IMR-90 (cell line): ENCODE measurements around the gene AGBL2. TPM values are rescaled to one million over a fixed set of nuclear protein-coding genes. Genes with fewer than 3 reads are reported as not detected.

Experiments used
- ATAC-seq: fragments of 200-7000 bp; cut with Tn5 transposase; 2 replicates; pipeline ENCODE4 v1.9.1; 2020; ENCODE audit warnings: low read depth, mild to moderate bottlenecking, moderate library complexity
- BruUV-seq: library from RNA; stranded (reverse); fragments of 400-500 nt; replicated peaks from 2 replicates; lab custom pipeline; 2021; lab: Mats Ljungman, UMichigan
- CTCF ChIA-PET: fragments of 300-600 bp; formaldehyde crosslinking; extraction: SDS; loops from one replicate; lab custom pipeline; 2021; ENCODE audit warnings: antibody characterized with exemption; lab: Yijun Ruan, JAX
- POLR2A ChIA-PET: fragments of 300-600 bp; sonication (Branson Sonifier 250); formaldehyde crosslinking; loops from one replicate; lab custom pipeline; 2022; ENCODE audit warnings: antibody characterized with exemption; ENCODE audit not compliant: unreplicated experiment; lab: Charles Lee
- DNase-seq: peaks from one replicate; pipeline ENCODE4 v3.0.0; 2013
- H2AFZ ChIP-seq: replicated peaks from 2 replicates; pipeline ENCODE3; 2013; ENCODE audit warnings: low read length, mild to moderate bottlenecking; ENCODE audit not compliant: poor library complexity
- H2AK5ac ChIP-seq: 2 replicates; pipeline ENCODE4 v1.6.1; 2013; ENCODE audit warnings: low read depth, low read length, inconsistent platforms
- H2AK9ac ChIP-seq: replicated peaks from 2 replicates; pipeline ENCODE3; 2013; ENCODE audit warnings: mild to moderate bottlenecking, low read depth, low read length, moderate library complexity; ENCODE audit not compliant: poor library complexity
- H2BK120ac ChIP-seq: 2 replicates; pipeline ENCODE4 v1.6.1; 2013; ENCODE audit warnings: low read depth, low read length, inconsistent platforms
- H2BK15ac ChIP-seq: 3 replicates; pipeline ENCODE4 v1.6.1; 2013; ENCODE audit warnings: low read depth, low read length, inconsistent platforms
- H2BK20ac ChIP-seq: 2 replicates; pipeline ENCODE4 v1.6.1; 2013; ENCODE audit warnings: low read depth, mild to moderate bottlenecking, inconsistent platforms, low read length, moderate library complexity
- H2BK5ac ChIP-seq: 2 replicates; pipeline ENCODE4 v1.6.1; 2013; ENCODE audit warnings: mild to moderate bottlenecking, low read depth, low read length, inconsistent platforms; ENCODE audit not compliant: poor library complexity, severe bottlenecking
- H3K14ac ChIP-seq: replicated peaks from 2 replicates; pipeline ENCODE4 v1.6.1; 2013; ENCODE audit warnings: low read depth, low read length, inconsistent platforms
- H3K18ac ChIP-seq: 2 replicates; pipeline ENCODE4 v1.6.1; 2013; ENCODE audit warnings: low read depth, low read length, control low read depth
- H3K23ac ChIP-seq: 2 replicates; pipeline ENCODE4 v1.6.1; 2013; ENCODE audit warnings: low read depth, low read length, inconsistent platforms
- H3K27ac ChIP-seq: 2 replicates; pipeline ENCODE4 v1.5.1; 2013; ENCODE audit warnings: mild to moderate bottlenecking, control low read depth, low read length; ENCODE audit not compliant: insufficient read depth
- H3K27me3 ChIP-seq: 2 replicates; pipeline ENCODE4 v1.6.1; 2013; ENCODE audit warnings: low read length; ENCODE audit not compliant: control insufficient read depth, insufficient read depth
- H3K36me3 ChIP-seq: 2 replicates; pipeline ENCODE4 v1.6.1; 2013; ENCODE audit warnings: low read length, mixed read lengths; ENCODE audit not compliant: control insufficient read depth, insufficient read depth
- H3K4ac ChIP-seq: 2 replicates; pipeline ENCODE4 v1.6.1; 2013; ENCODE audit warnings: low read depth, low read length, inconsistent platforms
- H3K4me1 ChIP-seq: 2 replicates; pipeline ENCODE4 v1.6.1; 2013; ENCODE audit warnings: low read length, mixed read lengths; ENCODE audit not compliant: control insufficient read depth, insufficient read depth
- H3K4me2 ChIP-seq: 2 replicates; pipeline ENCODE4 v1.6.1; 2013; ENCODE audit warnings: low read depth, mild to moderate bottlenecking, control low read depth, low read length, moderate library complexity
- H3K4me3 ChIP-seq: 2 replicates; pipeline ENCODE4 v1.5.1; 2013; ENCODE audit warnings: low read depth, mild to moderate bottlenecking, control low read depth, low read length, moderate library complexity; ENCODE audit not compliant: insufficient read depth
- H3K56ac ChIP-seq: 2 replicates; pipeline ENCODE4 v1.6.1; 2013; ENCODE audit warnings: low read length, inconsistent platforms; ENCODE audit not compliant: insufficient read depth; ENCODE audit errors: extremely low read depth
- H3K79me1 ChIP-seq, 2 experiments: 2 replicates each; pipeline ENCODE4 v1.6.1; 2013; ENCODE audit warnings: low read length in 2 of 2, inconsistent platforms in 1 of 2, low read depth in 1 of 2
- H3K9ac ChIP-seq: 2 replicates; pipeline ENCODE4 v1.6.1; 2013; ENCODE audit warnings: low read depth, low read length, control low read depth
- H3K9me1 ChIP-seq: 2 replicates; pipeline ENCODE4 v1.6.1; 2013; ENCODE audit warnings: low read length, inconsistent platforms; ENCODE audit not compliant: insufficient read depth
- H3K9me3 ChIP-seq: 2 replicates; pipeline ENCODE4 v1.6.1; 2013; ENCODE audit warnings: low read length; ENCODE audit not compliant: control insufficient read depth, insufficient read depth
- H4K20me1 ChIP-seq: 2 replicates; pipeline ENCODE4 v1.6.1; 2013; ENCODE audit warnings: low read length, inconsistent platforms; ENCODE audit not compliant: insufficient read depth
- H4K5ac ChIP-seq: 2 replicates; pipeline ENCODE4 v1.6.1; 2013; ENCODE audit warnings: mild to moderate bottlenecking, low read depth, low read length, control low read depth
- H4K8ac ChIP-seq, 2 experiments: 2 replicates each; pipeline ENCODE4 v1.6.1; 2013; ENCODE audit warnings: low read depth in 2 of 2, low read length in 2 of 2, control low read depth in 1 of 2, inconsistent platforms in 1 of 2
- H4K91ac ChIP-seq: 2 replicates; pipeline ENCODE4 v1.6.1; 2013; ENCODE audit warnings: low read depth, low read length, inconsistent platforms; ENCODE audit not compliant: insufficient read depth
- FOS ChIP-seq: fragments of 150-350 bp; IDR thresholded peaks from 2 replicates; pipeline ENCODE4 v1.6.1; 2016; ENCODE audit warnings: low read depth, low read length
- MAFK ChIP-seq: IDR thresholded peaks from 2 replicates; pipeline ENCODE4 v1.6.1; 2012; ENCODE audit warnings: low read depth, low read length, improper control_type of control experiment
- POLR2A ChIP-seq: IDR thresholded peaks from 2 replicates; pipeline ENCODE4 v1.6.1; 2012; ENCODE audit warnings: mild to moderate bottlenecking, low read depth, low read length
- RFX5 ChIP-seq: IDR thresholded peaks from 2 replicates; pipeline ENCODE4 v1.8.0; 2012; ENCODE audit warnings: low read depth, mild to moderate bottlenecking, low read length, moderate library complexity
- SMC3 ChIP-seq: fragments of 150-350 bp; IDR thresholded peaks from 2 replicates; pipeline ENCODE4 v1.6.1; 2016; ENCODE audit warnings: low read depth, mild to moderate bottlenecking, antibody characterized with exemption, low read length, moderate library complexity
- WGBS, 2 experiments: methylation state at CpG; one replicate each; pipeline versions ENCODE4 v1.1.5 to v1.1.7; 2013; ENCODE audit warnings: missing lambda C conversion rate in 2 of 2; ENCODE audit not compliant: insufficient read length in 1 of 2; ENCODE audit errors: extremely low coverage in 2 of 2; 5-methylcytosine and 5-hydroxymethylcytosine counted together
- dilution Hi-C: fragments of 300-500 bp; cut with HindIII; formaldehyde crosslinking; loops from one replicate; pipeline ENCODE4 v1.14.3; 2018; ENCODE audit warnings: low sequenced_read_pairs; ENCODE audit not compliant: unreplicated experiment
- in situ Hi-C: fragments of 300-500 bp; cut with MboI; formaldehyde crosslinking; loops from 3 replicates; pipeline ENCODE4 v1.14.3; 2019; ENCODE audit warnings: low sequenced_read_pairs, inconsistent platforms, mixed read lengths
- intact Hi-C: fragments of 100-400 bp; cut with micrococcal nuclease; formaldehyde crosslinking; loops from 2 replicates; pipeline ENCODE4 v1.10.0; 2022
- polyA plus RNA-seq, 3 experiments: library from polyadenylated mRNA; depleted of rRNA; stranded (reverse); fragments of >200 nt; gene quantifications; 2 replicates each; pipeline ENCODE4 v1.2.3, GENCODE V29; 2012; ENCODE audit warnings: low replicate concordance in 1 of 3
- total RNA-seq: library from RNA; depleted of rRNA; stranded (reverse); fragments of >200 nt; gene quantifications from 2 replicates; pipeline ENCODE4 v1.2.3, GENCODE V29; 2012
- TF ChIP-seq, protein P1 (sequence below): fragments of 150-350 bp; IDR thresholded peaks from 2 replicates; pipeline ENCODE4 v1.6.1; 2017; ENCODE audit warnings: mild to moderate bottlenecking, antibody characterized with exemption, low read length, low read depth
- TF ChIP-seq, protein P2 (sequence below): conservative IDR thresholded peaks from 2 replicates; pipeline ENCODE4 v1.5.1; 2012; ENCODE audit warnings: mild to moderate bottlenecking, low read depth, low read length, improper control_type of control experiment
- TF ChIP-seq, protein P3 (sequence below): fragments of 150-350 bp; IDR thresholded peaks from 2 replicates; pipeline ENCODE4 v1.6.1; 2016; ENCODE audit warnings: low read depth, mild to moderate bottlenecking, low read length, moderate library complexity, borderline replicate concordance

The AGBL2 gene
- total and polyA plus RNA-seq, 2 of the 4 experiments (the other 2 are of a cell fraction), result 0.36 to 1.2 TPM

DNA sequence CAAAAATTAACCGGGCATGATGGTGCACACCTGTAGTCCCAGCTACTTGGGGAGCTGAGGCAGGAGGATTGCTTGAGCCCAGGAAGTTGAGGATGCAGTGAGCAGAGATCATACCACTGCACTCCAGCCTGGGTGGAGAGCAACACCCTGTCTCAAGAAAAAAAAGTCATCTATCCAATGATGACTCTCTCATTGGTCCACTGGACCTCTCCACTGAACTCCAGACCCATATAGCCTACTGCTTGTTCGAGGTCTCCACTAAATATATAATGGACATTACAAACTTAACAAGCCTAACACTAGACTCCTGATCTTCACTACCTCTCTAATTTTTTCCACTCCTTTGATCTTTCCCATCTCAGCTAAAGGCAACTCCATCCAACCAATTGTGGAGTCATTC, 39.3 kb downstream of the AGBL2 start:
- no peak overlapping the region for H4K91ac ChIP-seq
- no peak overlapping the region for H3K4me2 ChIP-seq
- H3K9ac ChIP-seq, result no peak overlapping the region
- H2AK5ac ChIP-seq, result no peak overlapping the region
- ChIA-PET CTCF (no interaction called here), POLR2A (no interaction called here)
- no CpG with 5 or more reads among the region's 2 CpGs for WGBS, 2 experiments
- H3K23ac ChIP-seq, result no peak overlapping the region
- no peak overlapping the region for H4K5ac ChIP-seq
- TF ChIP-seq POLR2A (no peak), MAFK (no peak), SMC3 (no peak), RFX5 (no peak), FOS (no peak)
- TF ChIP-seq, protein P1, sequence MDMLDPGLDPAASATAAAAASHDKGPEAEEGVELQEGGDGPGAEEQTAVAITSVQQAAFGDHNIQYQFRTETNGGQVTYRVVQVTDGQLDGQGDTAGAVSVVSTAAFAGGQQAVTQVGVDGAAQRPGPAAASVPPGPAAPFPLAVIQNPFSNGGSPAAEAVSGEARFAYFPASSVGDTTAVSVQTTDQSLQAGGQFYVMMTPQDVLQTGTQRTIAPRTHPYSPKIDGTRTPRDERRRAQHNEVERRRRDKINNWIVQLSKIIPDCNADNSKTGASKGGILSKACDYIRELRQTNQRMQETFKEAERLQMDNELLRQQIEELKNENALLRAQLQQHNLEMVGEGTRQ, result no peak
- TF ChIP-seq, protein P2, sequence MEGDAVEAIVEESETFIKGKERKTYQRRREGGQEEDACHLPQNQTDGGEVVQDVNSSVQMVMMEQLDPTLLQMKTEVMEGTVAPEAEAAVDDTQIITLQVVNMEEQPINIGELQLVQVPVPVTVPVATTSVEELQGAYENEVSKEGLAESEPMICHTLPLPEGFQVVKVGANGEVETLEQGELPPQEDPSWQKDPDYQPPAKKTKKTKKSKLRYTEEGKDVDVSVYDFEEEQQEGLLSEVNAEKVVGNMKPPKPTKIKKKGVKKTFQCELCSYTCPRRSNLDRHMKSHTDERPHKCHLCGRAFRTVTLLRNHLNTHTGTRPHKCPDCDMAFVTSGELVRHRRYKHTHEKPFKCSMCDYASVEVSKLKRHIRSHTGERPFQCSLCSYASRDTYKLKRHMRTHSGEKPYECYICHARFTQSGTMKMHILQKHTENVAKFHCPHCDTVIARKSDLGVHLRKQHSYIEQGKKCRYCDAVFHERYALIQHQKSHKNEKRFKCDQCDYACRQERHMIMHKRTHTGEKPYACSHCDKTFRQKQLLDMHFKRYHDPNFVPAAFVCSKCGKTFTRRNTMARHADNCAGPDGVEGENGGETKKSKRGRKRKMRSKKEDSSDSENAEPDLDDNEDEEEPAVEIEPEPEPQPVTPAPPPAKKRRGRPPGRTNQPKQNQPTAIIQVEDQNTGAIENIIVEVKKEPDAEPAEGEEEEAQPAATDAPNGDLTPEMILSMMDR, result no peak
- TF ChIP-seq, protein P3, sequence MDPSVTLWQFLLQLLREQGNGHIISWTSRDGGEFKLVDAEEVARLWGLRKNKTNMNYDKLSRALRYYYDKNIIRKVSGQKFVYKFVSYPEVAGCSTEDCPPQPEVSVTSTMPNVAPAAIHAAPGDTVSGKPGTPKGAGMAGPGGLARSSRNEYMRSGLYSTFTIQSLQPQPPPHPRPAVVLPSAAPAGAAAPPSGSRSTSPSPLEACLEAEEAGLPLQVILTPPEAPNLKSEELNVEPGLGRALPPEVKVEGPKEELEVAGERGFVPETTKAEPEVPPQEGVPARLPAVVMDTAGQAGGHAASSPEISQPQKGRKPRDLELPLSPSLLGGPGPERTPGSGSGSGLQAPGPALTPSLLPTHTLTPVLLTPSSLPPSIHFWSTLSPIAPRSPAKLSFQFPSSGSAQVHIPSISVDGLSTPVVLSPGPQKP, result no peak
- dilution Hi-C loops (no loop called here), intact Hi-C loops (no loop called here), in situ Hi-C loops (no loop called here)
- no peak overlapping the region for H3K56ac ChIP-seq
- no peak for ATAC-seq
- H3K27me3 ChIP-seq, result no peaks in the 10 kb centered on the region
- no peak overlapping the region for H2BK15ac ChIP-seq
- H3K9me3 ChIP-seq, result no peaks in the 10 kb centered on the region
- H3K4ac ChIP-seq, result no peak overlapping the region
- H3K18ac ChIP-seq, result no peak overlapping the region
- H4K8ac ChIP-seq, result no peak overlapping the region
- H3K79me1 ChIP-seq, result no peaks in the 10 kb centered on the region
- DNase-seq, result no peak
- no peaks in the 10 kb centered on the region for H4K20me1 ChIP-seq
- no peaks in the 10 kb centered on the region for H3K4me1 ChIP-seq
- no peak overlapping the region for H2BK5ac ChIP-seq
- H2BK120ac ChIP-seq, result no peak overlapping the region
- H2AFZ ChIP-seq, result no peak overlapping the region
- no peak overlapping the region for H2AK9ac ChIP-seq
- no peaks in the 10 kb centered on the region for H3K9me1 ChIP-seq
- H3K14ac ChIP-seq, result no peak overlapping the region
- no peaks in the 10 kb centered on the region for H3K36me3 ChIP-seq
- H3K27ac ChIP-seq, result no peak overlapping the region
- H2BK20ac ChIP-seq, result no peak overlapping the region
- H3K4me3 ChIP-seq, result no peak overlapping the region
- BruUV-seq, result no TSS peak
